Activated naive CD8-positive, alpha-beta T cell treated with anti-CD3 and anti-CD28 coated beads, Interleukin-2, amount 50 U/mL, for 24 hours (primary cell): Measurements from ENCODE around the gene NUAK1.

ENCODE experiments used
- ATAC-seq: fragments of 150-1000 bp; cut with Tn5 transposase; one replicate; pipeline ENCODE4 v1.10.0; 2021
- DNase-seq: peaks from one replicate; pipeline ENCODE4 v3.0.0; 2021
- H3K27ac Mint-ChIP-seq: one replicate; pipeline ENCODE4 v1.8.0; 2021; ENCODE audit warnings: mild to moderate bottlenecking, mixed read lengths
- H3K27me3 Mint-ChIP-seq: one replicate; pipeline ENCODE4 v1.8.0; 2021; ENCODE audit warnings: mixed read lengths
- H3K36me3 Mint-ChIP-seq: one replicate; pipeline ENCODE4 v1.8.0; 2021; ENCODE audit warnings: low read depth, mixed read lengths
- H3K4me1 Mint-ChIP-seq: one replicate; pipeline ENCODE4 v1.8.0; 2021; ENCODE audit warnings: mixed read lengths
- H3K4me3 Mint-ChIP-seq: one replicate; pipeline ENCODE4 v1.8.0; 2021; ENCODE audit warnings: mild to moderate bottlenecking, moderate library complexity, mixed read lengths
- H3K9me3 Mint-ChIP-seq: one replicate; pipeline ENCODE4 v1.8.0; 2021; ENCODE audit warnings: mixed read lengths

Gene NUAK1

DNA sequence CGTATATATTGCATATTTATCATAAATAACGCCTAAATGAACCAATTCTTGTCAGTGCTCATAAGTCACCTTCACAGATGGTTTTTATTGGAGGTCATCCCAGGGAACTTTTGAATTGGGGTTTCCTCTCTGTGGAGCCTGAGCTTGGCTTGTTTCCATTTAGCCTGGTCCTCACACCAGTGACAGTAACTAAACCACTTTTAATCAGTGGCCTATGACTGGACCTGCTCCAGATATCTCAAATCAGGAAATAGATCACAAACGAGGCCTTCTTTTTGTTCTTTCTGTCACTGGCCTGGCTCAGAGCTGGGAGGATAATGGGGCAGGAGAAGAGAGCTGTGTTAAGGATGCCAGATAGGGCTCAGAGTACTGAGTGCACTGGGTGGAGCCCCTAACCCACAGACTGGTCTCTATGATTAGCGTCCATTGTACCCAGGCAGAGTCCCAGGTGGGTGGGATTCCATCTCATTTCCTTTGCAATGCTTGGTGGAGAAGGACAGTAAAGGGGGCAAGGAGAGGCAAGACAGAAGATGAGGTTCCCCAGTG lies 92.4 kb downstream of the NUAK1 start:
- no peaks in the 10 kb centered on the region for H3K4me1 Mint-ChIP-seq
- no peaks in the 10 kb centered on the region for H3K9me3 Mint-ChIP-seq
- H3K27me3 Mint-ChIP-seq, result peaks cover 5% of the 10 kb centered on the region
- DNase-seq (no peak), ATAC-seq (no peak)
- no peak overlapping the region for H3K27ac Mint-ChIP-seq
- H3K4me3 Mint-ChIP-seq, result no peak overlapping the region
- no peaks in the 10 kb centered on the region for H3K36me3 Mint-ChIP-seq

DNA sequence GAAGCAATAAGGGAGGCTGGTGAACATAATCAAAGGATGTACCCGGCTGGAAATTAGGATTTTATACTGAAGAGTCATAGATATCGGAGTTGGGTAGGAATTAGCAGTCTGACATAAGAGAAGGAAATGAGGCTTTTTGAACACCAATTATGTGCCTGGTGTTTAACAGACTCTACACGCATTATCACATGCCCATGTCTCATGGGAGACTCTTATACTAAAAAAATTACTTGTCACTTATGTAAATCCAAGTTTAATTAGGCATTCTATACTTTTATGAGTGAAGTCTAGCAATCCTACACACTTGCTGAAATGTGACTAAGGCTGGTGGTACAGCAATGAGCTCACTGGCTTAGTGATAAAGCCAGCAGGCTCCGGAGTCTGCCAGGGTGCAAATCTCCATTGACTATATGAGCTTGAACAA lies 93.5 kb downstream of the NUAK1 start:
- no peaks in the 10 kb centered on the region for H3K36me3 Mint-ChIP-seq
- no peaks in the 10 kb centered on the region for H3K9me3 Mint-ChIP-seq
- DNase-seq (no peak), ATAC-seq (no peak)
- H3K27ac Mint-ChIP-seq, result no peak overlapping the region
- H3K27me3 Mint-ChIP-seq, result peaks cover 5% of the 10 kb centered on the region
- no peaks in the 10 kb centered on the region for H3K4me1 Mint-ChIP-seq
- H3K4me3 Mint-ChIP-seq, result no peak overlapping the region

DNA sequence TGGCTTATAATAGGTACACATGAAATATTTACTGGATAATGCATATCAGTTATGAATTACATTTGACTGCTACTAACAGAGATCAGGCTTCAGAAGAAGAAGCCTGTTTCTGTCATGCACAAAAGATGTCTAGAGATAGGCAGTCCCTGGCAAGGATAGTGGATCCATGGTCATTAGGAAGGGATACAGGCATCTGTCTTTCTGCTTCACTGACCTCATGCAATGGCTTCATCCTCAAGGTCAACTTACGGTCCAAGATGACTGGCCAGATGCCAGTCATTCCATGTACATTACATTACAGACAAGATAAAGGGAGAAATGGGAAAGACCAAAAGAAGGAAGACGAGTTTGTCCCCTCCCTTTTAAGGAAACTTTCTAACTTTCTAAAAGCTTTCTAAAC lies 94.0 kb downstream of the NUAK1 start:
- Mint-ChIP-seq H3K27me3 (peaks cover 5% of the 10 kb centered on the region), H3K36me3 (no peaks in the 10 kb centered on the region), H3K4me3 (no peak overlapping the region), H3K27ac (no peak overlapping the region), H3K9me3 (no peaks in the 10 kb centered on the region), H3K4me1 (no peaks in the 10 kb centered on the region)
- no peak for DNase-seq
- ATAC-seq, result no peak

DNA sequence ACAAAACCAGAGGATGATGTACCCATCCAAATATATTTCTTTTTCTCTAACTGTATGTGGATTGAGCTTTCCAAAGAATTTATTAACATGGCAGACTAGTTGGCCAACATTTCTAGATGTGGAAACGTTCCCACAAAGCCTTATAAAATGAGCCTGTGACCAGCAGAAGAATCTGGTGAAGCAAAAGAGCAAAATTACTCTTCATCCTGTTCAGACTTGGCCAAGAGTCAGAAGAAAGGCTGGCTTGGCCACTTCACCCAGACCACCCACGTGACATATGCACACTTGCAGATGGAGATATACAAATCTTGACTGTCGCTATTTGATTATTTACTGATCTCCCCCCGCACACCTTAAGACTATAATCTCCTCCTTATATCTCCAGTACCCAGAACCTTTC lies 96.7 kb downstream of the NUAK1 start:
- Mint-ChIP-seq H3K4me1 (no peaks in the 10 kb centered on the region), H3K36me3 (no peaks in the 10 kb centered on the region)

DNA sequence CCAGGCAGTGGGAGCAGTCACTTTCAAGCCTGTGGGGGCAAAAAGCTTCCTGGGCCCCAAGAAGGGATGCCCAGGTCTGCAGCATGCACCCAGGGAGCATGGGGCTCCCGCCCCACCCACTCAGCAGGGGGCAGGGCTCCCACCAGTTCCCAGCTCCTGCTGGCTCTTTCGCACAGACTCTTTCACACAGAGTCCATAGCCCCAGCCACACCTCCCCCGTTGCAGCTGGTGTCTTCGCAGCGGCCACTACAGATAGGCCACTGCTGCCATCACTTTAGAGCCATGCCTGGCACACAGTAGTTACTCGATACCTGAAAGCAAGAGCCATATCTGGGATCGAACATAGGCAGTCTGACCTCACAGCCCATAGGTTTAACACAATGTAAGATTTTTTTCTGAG lies 98.2 kb downstream of the NUAK1 start:
- H3K4me1 Mint-ChIP-seq, result no peaks in the 10 kb centered on the region

More for the DNA sequence above, 96.7 kb downstream of the NUAK1 start:
- ATAC-seq, result no peak
- DNase-seq, result no peak
- Mint-ChIP-seq H3K27me3 (peaks cover 3% of the 10 kb centered on the region), H3K27ac (no peak overlapping the region), H3K9me3 (no peaks in the 10 kb centered on the region), H3K4me3 (no peak overlapping the region)

DNA sequence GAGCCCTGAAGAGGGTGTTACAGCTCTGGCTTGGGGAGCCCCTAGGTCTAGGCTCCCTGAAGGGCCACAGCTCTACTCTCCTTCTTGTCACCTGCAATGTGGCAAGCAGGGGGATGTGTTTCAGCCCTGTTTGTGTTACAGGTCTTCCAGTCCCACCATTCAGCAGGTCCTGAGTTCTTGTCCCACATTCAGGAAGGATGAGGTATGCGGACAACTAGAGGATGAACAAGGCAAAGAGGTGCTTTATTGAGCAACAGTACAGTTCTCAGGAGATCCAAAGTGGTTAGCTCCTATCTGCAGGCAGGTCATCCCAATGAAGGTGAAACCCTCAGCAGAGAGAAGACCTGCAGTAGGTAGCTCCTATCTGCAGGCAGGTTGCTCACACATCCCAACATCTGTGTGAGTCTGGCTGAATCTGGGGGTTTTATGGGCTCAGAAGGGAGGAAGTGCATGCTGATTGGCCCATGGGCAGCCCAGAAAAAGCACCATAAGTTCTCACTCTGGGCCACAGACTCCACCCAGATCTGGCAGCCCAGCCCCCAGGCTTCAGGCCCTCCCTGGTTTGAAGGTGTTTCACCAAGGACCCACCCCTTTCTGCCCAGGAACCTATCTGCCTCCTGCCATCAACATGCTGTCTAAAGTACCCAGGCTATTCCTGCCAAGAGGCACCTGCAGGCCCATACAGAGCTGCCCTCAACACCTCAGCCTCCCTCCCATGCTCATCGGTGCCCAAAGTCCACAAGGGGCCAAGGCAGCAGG lies 98.9 kb downstream of the NUAK1 start:
- H3K27me3 Mint-ChIP-seq, result peaks cover 3% of the 10 kb centered on the region
- H3K4me1 Mint-ChIP-seq, result no peaks in the 10 kb centered on the region
- H3K36me3 Mint-ChIP-seq, result no peaks in the 10 kb centered on the region

More for the DNA sequence above, 98.2 kb downstream of the NUAK1 start:
- no peaks in the 10 kb centered on the region for H3K9me3 Mint-ChIP-seq
- H3K27ac Mint-ChIP-seq, result no peak overlapping the region
- ATAC-seq (no peak), DNase-seq (no peak)
- no peaks in the 10 kb centered on the region for H3K36me3 Mint-ChIP-seq
- H3K27me3 Mint-ChIP-seq, result peaks cover 3% of the 10 kb centered on the region
- no peak overlapping the region for H3K4me3 Mint-ChIP-seq

DNA sequence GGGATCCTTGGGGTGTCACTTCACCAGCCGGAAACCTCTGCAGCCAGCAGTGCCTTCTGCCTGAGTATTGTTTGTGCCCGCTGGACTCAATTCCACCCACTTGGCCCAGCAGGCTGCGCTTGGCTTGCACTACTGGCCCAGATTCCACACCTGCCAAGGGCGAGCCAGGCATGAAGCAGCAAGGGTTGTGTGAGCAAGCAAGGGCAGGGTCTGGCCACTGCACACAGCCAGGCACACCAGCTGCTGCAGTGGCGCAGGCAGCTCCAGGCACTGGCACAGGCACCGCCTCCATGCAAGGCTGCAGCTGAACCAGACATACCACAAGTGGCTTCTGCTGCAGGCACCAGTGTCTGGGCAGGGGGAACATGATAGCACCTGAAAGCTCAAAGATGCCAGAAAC lies 99.5 kb downstream of the NUAK1 start:
- Mint-ChIP-seq H3K36me3 (no peaks in the 10 kb centered on the region), H3K27ac (no peak overlapping the region), H3K27me3 (peaks cover 3% of the 10 kb centered on the region), H3K4me3 (no peak overlapping the region), H3K9me3 (no peaks in the 10 kb centered on the region), H3K4me1 (no peaks in the 10 kb centered on the region)
- no peak for ATAC-seq
- DNase-seq, result no peak

More for the DNA sequence above, 98.9 kb downstream of the NUAK1 start:
- ATAC-seq (no peak), DNase-seq (no peak)
- H3K4me3 Mint-ChIP-seq, result no peak overlapping the region
- no peak overlapping the region for H3K27ac Mint-ChIP-seq
- H3K9me3 Mint-ChIP-seq, result no peaks in the 10 kb centered on the region

DNA sequence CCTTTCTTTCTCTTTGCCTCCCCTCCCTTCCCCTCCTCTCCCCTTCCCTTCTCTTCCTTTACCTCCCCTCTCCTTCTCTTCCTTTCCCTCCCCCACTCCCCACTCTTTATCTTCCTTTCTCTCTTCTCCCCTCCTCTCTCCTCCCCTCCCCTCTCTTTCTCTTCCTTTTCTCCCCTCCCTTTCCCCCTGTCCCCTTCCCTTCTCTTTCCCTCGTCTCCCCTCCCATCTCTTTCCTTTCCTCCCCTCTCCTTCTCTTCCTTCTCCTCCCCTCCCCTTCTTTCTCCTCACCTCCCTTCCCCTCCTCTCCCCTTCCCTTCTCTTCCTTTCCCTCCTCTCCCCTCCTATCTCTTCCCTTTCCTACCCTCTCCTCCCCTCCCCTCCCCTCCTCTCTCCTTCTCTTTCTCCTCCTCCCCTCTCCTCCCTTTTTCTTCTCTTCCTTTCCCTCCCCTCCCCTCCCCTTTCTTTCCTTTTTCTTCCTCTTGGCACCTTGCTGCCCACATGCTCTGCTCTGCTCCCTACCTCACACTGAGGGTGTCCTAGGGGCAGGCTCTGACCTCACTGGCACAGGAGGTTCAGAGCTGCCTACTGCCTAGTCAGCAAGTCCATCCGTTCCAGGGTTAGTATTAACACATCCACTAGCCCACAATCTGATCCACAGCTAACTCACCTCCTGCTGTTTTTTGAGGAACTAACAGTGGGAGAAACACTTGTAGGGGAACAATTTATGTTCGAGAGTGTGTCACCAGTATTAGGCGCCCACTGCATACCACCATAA lies 101.0 kb downstream of the NUAK1 start:
- H3K4me1 Mint-ChIP-seq, result no peaks in the 10 kb centered on the region
- DNase-seq (no peak), ATAC-seq (no peak)
- peaks cover 3% of the 10 kb centered on the region for H3K27me3 Mint-ChIP-seq
- H3K4me3 Mint-ChIP-seq, result no peak overlapping the region
- no peaks in the 10 kb centered on the region for H3K9me3 Mint-ChIP-seq
- no peak overlapping the region for H3K27ac Mint-ChIP-seq
- no peaks in the 10 kb centered on the region for H3K36me3 Mint-ChIP-seq

DNA sequence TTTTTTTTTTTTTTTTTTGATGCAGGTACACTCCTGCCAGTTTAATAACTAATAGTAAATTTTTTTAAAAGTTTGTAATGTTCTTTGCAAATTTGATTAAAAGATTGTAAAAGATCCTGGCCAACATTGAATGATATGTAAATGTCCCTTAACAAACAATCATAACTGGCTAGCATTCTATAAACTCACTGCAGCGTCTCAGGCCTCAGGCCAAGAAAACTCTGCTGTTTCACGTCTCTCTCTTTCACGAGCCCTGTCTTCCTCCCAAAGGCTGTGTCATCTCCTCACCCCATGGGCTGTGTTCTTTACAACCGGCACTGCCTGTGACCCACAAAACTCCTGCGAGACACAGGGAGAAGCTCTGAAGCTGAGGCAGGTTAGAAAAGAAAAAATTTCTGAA lies 103.3 kb downstream of the NUAK1 start:
- H3K36me3 Mint-ChIP-seq, result no peaks in the 10 kb centered on the region
- H3K27ac Mint-ChIP-seq, result no peak overlapping the region
- H3K4me3 Mint-ChIP-seq, result no peak overlapping the region
- no peaks in the 10 kb centered on the region for H3K4me1 Mint-ChIP-seq
- ATAC-seq (no peak), DNase-seq (no peak)
- H3K9me3 Mint-ChIP-seq, result no peaks in the 10 kb centered on the region
- peaks cover 2% of the 10 kb centered on the region for H3K27me3 Mint-ChIP-seq

DNA sequence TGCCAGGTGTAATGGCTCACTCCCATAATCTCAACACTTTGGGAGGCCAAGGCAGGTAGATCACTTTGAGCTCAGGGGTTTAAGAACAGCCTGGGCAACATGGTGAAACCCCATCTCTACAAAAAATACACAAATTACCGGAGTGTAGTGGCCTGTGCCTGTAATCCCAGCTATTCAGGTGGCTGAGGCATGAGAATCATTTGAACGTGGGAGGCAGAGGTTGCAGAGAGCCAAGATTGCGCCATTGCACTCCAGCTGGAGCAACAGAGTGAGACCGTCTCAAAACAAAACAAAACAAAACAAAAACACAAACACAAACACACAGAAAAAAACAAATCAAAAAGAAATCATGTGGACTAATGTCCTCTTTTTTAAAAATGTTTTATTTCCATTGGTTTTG lies 104.4 kb downstream of the NUAK1 start:
- DNase-seq (no peak), ATAC-seq (no peak)
- no peaks in the 10 kb centered on the region for H3K4me1 Mint-ChIP-seq
- no peak overlapping the region for H3K4me3 Mint-ChIP-seq
- H3K9me3 Mint-ChIP-seq, result no peaks in the 10 kb centered on the region
- no peaks in the 10 kb centered on the region for H3K36me3 Mint-ChIP-seq
- peaks cover 2% of the 10 kb centered on the region for H3K27me3 Mint-ChIP-seq
- no peak overlapping the region for H3K27ac Mint-ChIP-seq

DNA sequence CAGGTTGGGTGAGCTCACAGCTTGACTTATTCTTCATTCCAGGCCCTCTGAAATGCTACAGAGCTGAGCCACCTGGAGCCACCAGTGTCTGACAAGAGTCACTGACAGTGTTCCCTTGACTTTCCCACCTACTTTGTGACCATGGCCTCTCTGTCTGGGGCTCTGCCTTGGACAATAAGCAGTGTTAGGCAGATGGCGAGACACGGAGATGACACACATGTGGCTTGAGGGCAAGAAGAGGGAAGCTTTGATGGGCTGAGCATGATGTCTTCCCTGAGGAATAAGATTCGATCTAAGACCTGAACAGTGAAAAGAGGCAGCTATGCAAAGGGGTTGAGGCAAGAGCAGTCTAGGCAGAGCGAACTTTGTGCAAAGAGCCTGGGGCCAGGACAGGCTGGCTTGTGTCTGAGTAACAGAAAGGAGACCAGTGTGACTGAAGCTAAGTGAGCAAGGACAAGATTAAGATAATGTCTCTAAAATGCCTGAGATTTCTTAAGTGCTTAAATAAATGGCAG lies 105.5 kb downstream of the NUAK1 start:
- no peaks in the 10 kb centered on the region for H3K4me1 Mint-ChIP-seq
- ATAC-seq, result no peak

DNA sequence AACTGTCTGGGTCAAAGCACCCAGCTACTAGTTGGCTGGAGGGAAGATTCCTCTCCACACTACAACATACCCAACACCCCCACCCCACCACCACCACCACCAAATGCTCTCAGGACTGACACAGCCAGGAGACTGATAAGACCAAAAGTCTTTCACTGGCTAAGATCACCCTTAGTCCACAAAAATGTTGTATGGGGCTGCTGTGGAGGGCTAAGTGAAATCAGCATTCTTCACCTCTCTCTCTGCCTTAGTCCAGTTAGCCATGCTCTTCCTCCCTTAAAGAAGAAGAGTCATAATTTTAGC lies 106.2 kb downstream of the NUAK1 start:
- H3K27ac Mint-ChIP-seq, result no peak overlapping the region
- no peaks in the 10 kb centered on the region for H3K9me3 Mint-ChIP-seq
- no peaks in the 10 kb centered on the region for H3K4me1 Mint-ChIP-seq
- H3K27me3 Mint-ChIP-seq, result peaks cover 5% of the 10 kb centered on the region
- DNase-seq, result no peak
- no peak overlapping the region for H3K4me3 Mint-ChIP-seq
- H3K36me3 Mint-ChIP-seq, result no peaks in the 10 kb centered on the region
- no peak for ATAC-seq

More for the DNA sequence above, 105.5 kb downstream of the NUAK1 start:
- Mint-ChIP-seq H3K27ac (no peak overlapping the region), H3K4me3 (no peak overlapping the region), H3K9me3 (no peaks in the 10 kb centered on the region), H3K27me3 (peaks cover 5% of the 10 kb centered on the region), H3K36me3 (no peaks in the 10 kb centered on the region)
- no peak for DNase-seq

DNA sequence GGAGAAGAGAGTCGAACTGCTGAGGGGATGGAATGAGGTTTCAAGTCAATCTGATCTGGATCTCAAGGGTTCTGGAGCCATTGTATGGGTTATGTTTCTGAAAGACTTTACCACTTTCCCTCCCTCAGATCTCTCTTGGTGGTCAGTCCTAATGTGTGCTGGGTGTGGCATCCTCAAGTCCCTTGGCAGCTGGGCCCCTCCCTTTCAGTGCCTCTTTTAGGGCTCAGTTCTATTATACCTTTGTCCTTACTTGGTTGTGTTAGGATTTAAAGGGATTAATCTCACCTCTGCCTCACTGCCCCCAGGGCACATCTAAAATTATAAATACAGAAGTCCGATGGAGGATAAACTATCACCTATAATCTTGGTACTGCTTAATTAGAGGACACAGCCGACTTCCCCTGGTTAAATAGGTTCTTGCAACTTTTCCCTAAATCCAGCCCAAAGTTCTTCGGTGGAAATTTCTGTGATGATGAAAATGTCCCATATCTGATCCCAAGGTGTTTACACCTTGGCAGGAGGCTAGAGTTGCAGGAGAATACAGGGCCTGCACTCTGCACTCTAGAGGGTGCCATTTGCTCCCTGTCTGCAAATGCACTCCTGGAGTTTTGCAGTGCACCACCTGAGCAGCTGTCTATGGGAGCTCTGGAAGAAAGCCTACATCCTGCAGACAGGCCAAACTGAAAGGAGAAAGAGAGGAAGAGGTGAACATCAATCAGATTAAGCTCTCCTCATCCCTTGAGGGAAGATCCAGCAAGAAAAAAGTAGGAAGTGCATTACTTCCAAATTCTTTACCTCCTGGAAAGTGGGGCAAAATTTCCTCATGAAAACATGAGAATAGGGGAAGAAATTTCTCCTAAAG lies 106.8 kb downstream of the NUAK1 start:
- no peaks in the 10 kb centered on the region for H3K36me3 Mint-ChIP-seq
- H3K27me3 Mint-ChIP-seq, result peaks cover 6% of the 10 kb centered on the region
- no peaks in the 10 kb centered on the region for H3K9me3 Mint-ChIP-seq
- ATAC-seq, result no peak
- no peak for DNase-seq
- H3K4me3 Mint-ChIP-seq, result no peak overlapping the region
- H3K4me1 Mint-ChIP-seq, result no peaks in the 10 kb centered on the region
- H3K27ac Mint-ChIP-seq, result no peak overlapping the region
